HL-60 (cell line): Measurements from ENCODE around the gene PHF11.
A peak's percentile ranks its signal among the peaks of the same experiment; 100 is the strongest.

Source experiments
- DNase-seq, 2 experiments: peaks; one replicate each; pipeline ENCODE4 v3.0.0-alpha.2; 2010 to 2020; ENCODE audit warnings: low read depth in 1 of 2, low spot score in 1 of 2
- H3K27ac ChIP-seq: fragments of 250-450 bp; sonication (Bioruptor Pico); replicated peaks from 2 replicates; pipeline ENCODE4 v1.5.1; 2020; ENCODE audit warnings: mild to moderate bottlenecking, moderate library complexity
- H3K27me3 ChIP-seq: fragments of 250-450 bp; sonication (Bioruptor Pico); 2 replicates; pipeline ENCODE4 v1.5.1; 2021; ENCODE audit warnings: mild to moderate bottlenecking, moderate library complexity; ENCODE audit not compliant: insufficient read depth, poor library complexity, severe bottlenecking
- H3K4me3 ChIP-seq: replicated peaks from 2 replicates; pipeline ENCODE4 v1.5.1; 2011; ENCODE audit warnings: mild to moderate bottlenecking, control low read depth, low read length; ENCODE audit not compliant: insufficient read depth
- GABPA ChIP-seq: IDR thresholded peaks from 2 replicates; pipeline ENCODE4 v1.6.1; 2012; ENCODE audit warnings: low read depth
- POLR2AphosphoS5 ChIP-seq: IDR thresholded peaks from 2 replicates; pipeline ENCODE4 v1.6.1; 2012; ENCODE audit warnings: low read depth
- SPI1 ChIP-seq: IDR thresholded peaks from 2 replicates; pipeline ENCODE4 v1.6.1; 2012; ENCODE audit warnings: low read depth, mild to moderate bottlenecking, borderline replicate concordance
- TF ChIP-seq, protein P1 (sequence below): IDR thresholded peaks from 2 replicates; pipeline ENCODE4 v1.6.1; 2012; ENCODE audit warnings: low read depth; ENCODE audit not compliant: insufficient replicate concordance
- TF ChIP-seq, protein P2 (sequence below): IDR thresholded peaks from one replicate; pipeline ENCODE4 v1.5.1; 2011; ENCODE audit warnings: low read length, control low read depth, inconsistent platforms; ENCODE audit not compliant: insufficient read depth

PHF11 gene

DNA sequence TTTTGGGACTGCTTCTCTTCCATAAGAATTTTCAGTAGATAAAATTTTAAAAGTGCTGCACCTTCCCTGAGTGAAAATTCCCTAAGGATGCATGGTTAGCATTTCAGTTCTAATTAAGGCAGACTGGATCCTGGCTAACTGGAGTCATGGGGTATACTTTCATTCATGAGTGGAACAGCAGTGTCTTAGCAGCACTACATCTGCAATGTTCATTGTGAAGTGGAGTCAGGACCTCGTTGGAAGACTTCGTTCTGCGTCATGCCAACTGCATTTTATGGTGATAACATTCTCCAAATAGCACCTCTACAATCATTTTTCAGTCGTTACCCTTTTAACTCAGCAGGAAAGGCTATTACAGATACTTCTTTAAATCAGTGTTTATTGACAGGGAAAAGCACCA lies 25.5 kb downstream of the PHF11 start:
- H3K27me3 ChIP-seq, result no peaks in the 10 kb centered on the region
- no peak overlapping the region for H3K27ac ChIP-seq
- TF ChIP-seq GABPA (no peak), POLR2AphosphoS5 (no peak), SPI1 (no peak)
- TF ChIP-seq, protein P1, sequence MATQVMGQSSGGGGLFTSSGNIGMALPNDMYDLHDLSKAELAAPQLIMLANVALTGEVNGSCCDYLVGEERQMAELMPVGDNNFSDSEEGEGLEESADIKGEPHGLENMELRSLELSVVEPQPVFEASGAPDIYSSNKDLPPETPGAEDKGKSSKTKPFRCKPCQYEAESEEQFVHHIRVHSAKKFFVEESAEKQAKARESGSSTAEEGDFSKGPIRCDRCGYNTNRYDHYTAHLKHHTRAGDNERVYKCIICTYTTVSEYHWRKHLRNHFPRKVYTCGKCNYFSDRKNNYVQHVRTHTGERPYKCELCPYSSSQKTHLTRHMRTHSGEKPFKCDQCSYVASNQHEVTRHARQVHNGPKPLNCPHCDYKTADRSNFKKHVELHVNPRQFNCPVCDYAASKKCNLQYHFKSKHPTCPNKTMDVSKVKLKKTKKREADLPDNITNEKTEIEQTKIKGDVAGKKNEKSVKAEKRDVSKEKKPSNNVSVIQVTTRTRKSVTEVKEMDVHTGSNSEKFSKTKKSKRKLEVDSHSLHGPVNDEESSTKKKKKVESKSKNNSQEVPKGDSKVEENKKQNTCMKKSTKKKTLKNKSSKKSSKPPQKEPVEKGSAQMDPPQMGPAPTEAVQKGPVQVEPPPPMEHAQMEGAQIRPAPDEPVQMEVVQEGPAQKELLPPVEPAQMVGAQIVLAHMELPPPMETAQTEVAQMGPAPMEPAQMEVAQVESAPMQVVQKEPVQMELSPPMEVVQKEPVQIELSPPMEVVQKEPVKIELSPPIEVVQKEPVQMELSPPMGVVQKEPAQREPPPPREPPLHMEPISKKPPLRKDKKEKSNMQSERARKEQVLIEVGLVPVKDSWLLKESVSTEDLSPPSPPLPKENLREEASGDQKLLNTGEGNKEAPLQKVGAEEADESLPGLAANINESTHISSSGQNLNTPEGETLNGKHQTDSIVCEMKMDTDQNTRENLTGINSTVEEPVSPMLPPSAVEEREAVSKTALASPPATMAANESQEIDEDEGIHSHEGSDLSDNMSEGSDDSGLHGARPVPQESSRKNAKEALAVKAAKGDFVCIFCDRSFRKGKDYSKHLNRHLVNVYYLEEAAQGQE, result no peak
- TF ChIP-seq, protein P2, sequence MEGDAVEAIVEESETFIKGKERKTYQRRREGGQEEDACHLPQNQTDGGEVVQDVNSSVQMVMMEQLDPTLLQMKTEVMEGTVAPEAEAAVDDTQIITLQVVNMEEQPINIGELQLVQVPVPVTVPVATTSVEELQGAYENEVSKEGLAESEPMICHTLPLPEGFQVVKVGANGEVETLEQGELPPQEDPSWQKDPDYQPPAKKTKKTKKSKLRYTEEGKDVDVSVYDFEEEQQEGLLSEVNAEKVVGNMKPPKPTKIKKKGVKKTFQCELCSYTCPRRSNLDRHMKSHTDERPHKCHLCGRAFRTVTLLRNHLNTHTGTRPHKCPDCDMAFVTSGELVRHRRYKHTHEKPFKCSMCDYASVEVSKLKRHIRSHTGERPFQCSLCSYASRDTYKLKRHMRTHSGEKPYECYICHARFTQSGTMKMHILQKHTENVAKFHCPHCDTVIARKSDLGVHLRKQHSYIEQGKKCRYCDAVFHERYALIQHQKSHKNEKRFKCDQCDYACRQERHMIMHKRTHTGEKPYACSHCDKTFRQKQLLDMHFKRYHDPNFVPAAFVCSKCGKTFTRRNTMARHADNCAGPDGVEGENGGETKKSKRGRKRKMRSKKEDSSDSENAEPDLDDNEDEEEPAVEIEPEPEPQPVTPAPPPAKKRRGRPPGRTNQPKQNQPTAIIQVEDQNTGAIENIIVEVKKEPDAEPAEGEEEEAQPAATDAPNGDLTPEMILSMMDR, result no peak
- no peak for DNase-seq
- H3K4me3 ChIP-seq, result no peak overlapping the region

DNA sequence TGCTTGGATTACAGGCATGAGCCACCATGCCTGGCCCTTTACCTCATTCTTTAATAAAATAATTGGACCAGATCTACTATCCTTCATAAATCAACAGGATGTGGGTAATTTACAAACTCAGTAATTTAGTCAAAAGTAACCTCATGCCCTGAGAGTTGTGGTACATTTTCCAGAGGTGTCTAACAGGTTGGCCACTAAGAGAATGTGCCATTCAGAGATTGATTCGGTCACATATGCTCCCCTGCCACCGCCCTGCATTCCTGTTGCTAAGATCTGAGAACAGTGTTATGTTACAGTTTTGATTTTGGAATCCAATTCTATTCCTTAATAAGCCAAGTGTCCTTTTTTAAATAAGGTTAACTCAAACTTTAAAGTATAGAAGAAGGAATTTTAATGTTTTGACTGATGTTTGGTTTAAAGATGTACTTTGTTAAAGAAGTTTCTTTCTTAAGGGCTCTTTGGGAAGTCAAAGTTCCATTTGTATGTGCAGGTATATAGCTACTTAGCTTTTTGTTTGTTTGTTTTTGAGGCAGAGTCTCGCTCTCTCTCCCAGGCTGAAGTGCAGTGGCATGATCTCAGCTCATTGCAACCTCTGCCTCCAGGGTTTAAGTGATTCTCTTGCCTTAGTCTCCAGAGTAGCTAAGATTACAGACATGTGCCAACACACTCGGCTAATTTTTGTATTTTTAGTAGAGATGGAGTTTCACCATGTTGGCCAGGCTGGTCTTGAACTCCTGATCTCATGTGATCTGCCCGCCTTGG lies 29.2 kb downstream of the PHF11 start:
- DNase-seq, result no peak
- no peaks in the 10 kb centered on the region for H3K27me3 ChIP-seq
- no peak for TF ChIP-seq SPI1
- no peak for TF ChIP-seq POLR2AphosphoS5
- TF ChIP-seq GABPA, result no peak
- TF ChIP-seq, protein P2, result no peak
- TF ChIP-seq, protein P1, result no peak
- no peak overlapping the region for H3K4me3 ChIP-seq
- H3K27ac ChIP-seq, result no peak overlapping the region

DNA sequence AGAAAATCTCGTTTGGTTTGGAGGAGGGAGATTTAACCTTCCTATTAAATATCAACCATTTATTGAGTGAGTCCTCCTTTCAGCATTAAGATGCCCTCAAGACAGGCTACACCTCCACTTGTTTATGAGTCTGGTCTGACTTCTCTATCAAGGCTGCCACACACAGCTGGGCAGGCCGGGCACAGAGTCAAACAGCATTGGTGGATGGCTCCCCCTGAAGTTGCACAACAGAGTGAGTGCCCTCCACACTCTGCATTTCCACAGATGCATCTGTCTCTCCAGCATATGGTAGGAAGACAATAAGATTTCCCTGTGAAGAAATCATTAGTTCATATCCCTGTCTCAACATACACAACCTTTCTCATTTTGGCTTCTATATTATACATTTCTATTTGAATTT lies 31.4 kb downstream of the PHF11 start:
- peak in 1 of 2 experiments; percentile 71 for DNase-seq
- H3K27ac ChIP-seq, result no peak overlapping the region
- H3K27me3 ChIP-seq, result no peaks in the 10 kb centered on the region
- TF ChIP-seq GABPA (no peak), POLR2AphosphoS5 (peak; percentile 38; the same call in 1 of the 2 replicates), SPI1 (no peak)
- TF ChIP-seq, protein P1, result no peak
- TF ChIP-seq, protein P2, result no peak
- H3K4me3 ChIP-seq, result no peak overlapping the region
